A549 (cell line): ENCODE data around the gene SELENOM. TPM values are rescaled to one million over a fixed set of nuclear protein-coding genes. Genes with fewer than 3 reads are reported as not detected.

Source experiments
- ATAC-seq, 2 experiments: fragments of 200-7000 bp in 1 of 2; fragments of >200 bp in 1 of 2; cut with Nextera tagmentation in 1 of 2; cut with Tn5 transposase in 1 of 2; 3 replicates each; pipeline versions ENCODE4 v1.8.0 to v1.9.1; 2018 to 2020; ENCODE audit warnings: mild to moderate bottlenecking in 1 of 2, moderate library complexity in 1 of 2
- CTCF ChIA-PET: fragments of 300-600 bp; sonication (Branson Sonifier 250); formaldehyde crosslinking; extraction: SDS; loops from one replicate; lab custom pipeline; 2021; ENCODE audit warnings: antibody characterized with exemption, inconsistent platforms; lab: Yijun Ruan, JAX
- POLR2A ChIA-PET: fragments of 350-600 bp; formaldehyde crosslinking; extraction: SDS; loops from one replicate; lab custom pipeline; 2021; ENCODE audit warnings: antibody characterized with exemption, inconsistent platforms; lab: Yijun Ruan, JAX
- DNase-seq, 2 experiments: peaks; one replicate each; pipeline versions ENCODE4 v3.0.0 to v3.0.0-alpha.2; 2011 to 2016; ENCODE audit warnings: low read depth in 1 of 2, low spot score in 1 of 2
- FAIRE-seq: peaks from 2 replicates; lab custom pipeline; 2011; peaks lifted over from hg19 to GRCh38; lab: Jason Lieb, UNC
- H3K27ac ChIP-seq, 2 experiments: fragments of >200 bp; sonication (Bioruptor Twin); formaldehyde crosslinking; 3 replicates each; pipeline ENCODE4 v1.5.1; 2016 to 2017
- H3K4me1 ChIP-seq: fragments of >200 bp; sonication (Bioruptor Twin); formaldehyde crosslinking; 3 replicates; pipeline ENCODE4 v1.6.1; 2016
- H3K4me2 ChIP-seq: fragments of >200 bp; sonication (Bioruptor Twin); formaldehyde crosslinking; 3 replicates; pipeline ENCODE4 v1.6.1; 2016
- H3K4me3 ChIP-seq: fragments of >200 bp; sonication (Bioruptor Twin); formaldehyde crosslinking; 3 replicates; pipeline ENCODE4 v1.5.1; 2016
- H3K9me3 ChIP-seq: fragments of >200 bp; sonication (Bioruptor Twin); formaldehyde crosslinking; 3 replicates; pipeline ENCODE4 v1.6.1; 2016
- CTCF ChIP-seq: fragments of >200 bp; sonication (Bioruptor Twin); formaldehyde crosslinking; IDR thresholded peaks from 3 replicates; pipeline ENCODE4 v1.5.1; 2016
- EHMT2 ChIP-seq: fragments of 200-600 bp; sonication (generic); IDR thresholded peaks from 2 replicates; pipeline ENCODE4 v1.6.1; 2016; ENCODE audit warnings: antibody characterized with exemption, low read depth, mild to moderate bottlenecking, moderate library complexity
- ELK1 ChIP-seq: fragments of 150-350 bp; IDR thresholded peaks from 2 replicates; pipeline ENCODE4 v1.6.1; 2014; ENCODE audit warnings: low read depth, mild to moderate bottlenecking, low read length
- ESRRA ChIP-seq: fragments of 150-350 bp; IDR thresholded peaks from 2 replicates; pipeline ENCODE4 v1.6.1; 2014; ENCODE audit warnings: mild to moderate bottlenecking, low read length, borderline replicate concordance
- FOSL2 ChIP-seq, 2 experiments: fragments of 450-650 bp in 1 of 2; fragments of >200 bp in 1 of 2; sonication (Bioruptor Twin) in 1 of 2; formaldehyde crosslinking; IDR thresholded peaks; 2 replicates each; pipeline versions ENCODE4 v1.5.0 to v1.6.1; 2016 to 2020; ENCODE audit warnings: mild to moderate bottlenecking in 1 of 2, moderate library complexity in 1 of 2
- HMGXB4 ChIP-seq: fragments of 250-450 bp; sonication (Bioruptor Pico); IDR thresholded peaks from 2 replicates; pipeline ENCODE4 v1.5.0; 2021; ENCODE audit warnings: mild to moderate bottlenecking, moderate library complexity, borderline replicate concordance
- JUN ChIP-seq, 2 experiments: fragments of >200 bp; sonication (Bioruptor Twin); formaldehyde crosslinking; IDR thresholded peaks; 2 replicates in 1 of 2; 3 replicates in 1 of 2; pipeline ENCODE4 v1.6.1; 2016 to 2017
- KDM1A ChIP-seq: fragments of 200-600 bp; sonication (generic); IDR thresholded peaks from 2 replicates; pipeline ENCODE4 v1.6.1; 2016; ENCODE audit warnings: low read depth, mild to moderate bottlenecking
- MAX ChIP-seq: IDR thresholded peaks from 2 replicates; pipeline ENCODE4 v1.6.1; 2012
- NFE2L2 ChIP-seq: fragments of 150-350 bp; conservative IDR thresholded peaks from 2 replicates; pipeline ENCODE4 v1.6.1; 2014; ENCODE audit warnings: low read length
- POLR2A ChIP-seq: IDR thresholded peaks from 2 replicates; pipeline ENCODE4 v1.6.1; 2012; ENCODE audit warnings: mild to moderate bottlenecking, low read length
- RAD21 ChIP-seq, 2 experiments: fragments of >200 bp in 1 of 2; sonication (Bioruptor Twin) in 1 of 2; formaldehyde crosslinking in 1 of 2; IDR thresholded peaks in 1 of 2; conservative IDR thresholded peaks in 1 of 2; 2 replicates in 1 of 2; 3 replicates in 1 of 2; pipeline ENCODE4 v1.6.1; 2012 to 2018; ENCODE audit warnings: inconsistent platforms in 1 of 2
- RCOR1 ChIP-seq: fragments of 150-350 bp; IDR thresholded peaks from 2 replicates; pipeline ENCODE4 v1.6.1; 2014; ENCODE audit warnings: antibody characterized with exemption, low read length, low read depth
- RNF2 ChIP-seq: fragments of 200-600 bp; sonication (generic); IDR thresholded peaks from 2 replicates; pipeline ENCODE4 v1.6.1; 2016; ENCODE audit warnings: low read depth, mild to moderate bottlenecking, antibody characterized with exemption, moderate library complexity, borderline replicate concordance
- SMC3 ChIP-seq: fragments of >200 bp; sonication (Bioruptor Twin); formaldehyde crosslinking; IDR thresholded peaks from 3 replicates; pipeline ENCODE4 v1.6.1; 2018; ENCODE audit warnings: inconsistent platforms
- SREBF2 ChIP-seq: fragments of 450-650 bp; IDR thresholded peaks from 2 replicates; pipeline ENCODE4 v1.6.1; 2014; ENCODE audit warnings: mild to moderate bottlenecking, moderate library complexity
- ZC3H11A ChIP-seq: fragments of 450-650 bp; IDR thresholded peaks from 2 replicates; pipeline ENCODE4 v1.6.1; 2014; ENCODE audit warnings: antibody characterized with exemption, mild to moderate bottlenecking
- ZFP36 ChIP-seq: fragments of 450-650 bp; IDR thresholded peaks from 2 replicates; pipeline ENCODE4 v1.6.1; 2014; ENCODE audit warnings: borderline replicate concordance; ENCODE audit not compliant: partially characterized antibody
- ZNF302 ChIP-seq: fragments of 250-450 bp; sonication (Bioruptor Pico); IDR thresholded peaks from 2 replicates; pipeline ENCODE4 v1.9.0; 2021; ENCODE audit warnings: inconsistent platforms, mild to moderate bottlenecking, moderate library complexity
- WGBS: methylation state at CpG from one replicate; pipeline ENCODE4 v1.1.6; 2017; ENCODE audit errors: missing lambda C conversion rate; 5-methylcytosine and 5-hydroxymethylcytosine counted together
- polyA plus RNA-seq, 4 experiments: library from polyadenylated mRNA; depleted of rRNA in 3 of 4; stranded (reverse); fragments of >200 nt; fragmentation: RNase III in 1 of 4; extraction: RNeasy Plus Mini Kit Qiagen cat#74134 plus additional on column Dnase treatment in 1 of 4; gene quantifications; 2 replicates in 3 of 4; 3 replicates in 1 of 4; pipeline ENCODE4 v1.2.3, GENCODE V29; 2011 to 2017
- TF ChIP-seq, protein P1 (sequence below): fragments of 250-450 bp; sonication (Bioruptor Pico); IDR thresholded peaks from 2 replicates; pipeline ENCODE4 v1.5.0; 2020; ENCODE audit warnings: low read depth, mild to moderate bottlenecking, moderate library complexity

SELENOM gene
- polyA plus RNA-seq, 2 of the 4 experiments (the other 2 are of a cell fraction), result 15.3 to 46.5 TPM

DNA sequence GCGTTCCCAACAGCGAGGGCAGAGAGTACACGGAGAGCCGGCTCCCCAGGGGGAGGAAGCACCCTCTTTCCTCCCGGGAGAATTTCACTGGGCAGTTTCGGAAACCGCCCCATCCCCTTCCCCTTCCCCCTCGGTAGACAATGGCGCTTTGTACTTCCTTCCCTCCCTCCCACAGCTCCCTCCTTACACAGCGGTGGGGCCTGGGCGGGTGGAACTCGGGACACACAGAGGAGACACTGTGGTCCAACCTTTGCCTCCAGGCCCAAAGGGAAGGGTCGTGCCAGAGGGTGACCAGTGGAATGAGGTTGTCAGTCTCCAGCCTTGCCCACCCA lies 21.9 kb downstream of the SELENOM start:
- Histone ChIP-seq H3K27ac (peak overlapping the region; percentile 85 to 94), H3K9me3 (no peaks in the 10 kb centered on the region), H3K4me1 (peaks cover 31% of the 10 kb centered on the region), H3K4me3 (peak overlapping the region; percentile 58), H3K4me2 (peak overlapping the region; percentile 99)
- TF ChIP-seq EHMT2, result no peak
- no peak for TF ChIP-seq SREBF2
- no peak for TF ChIP-seq RCOR1
- no peak for TF ChIP-seq FOSL2 (IDR thresholded peaks at IDR 0.05)
- no peak for TF ChIP-seq FOSL2 (CRISPR knock-in tag; IDR thresholded peaks at IDR 0.05)
- TF ChIP-seq JUN (IDR thresholded peaks at IDR 0.05), result no peak
- no peak for TF ChIP-seq ZNF302 (CRISPR knock-in tag)
- TF ChIP-seq, protein P1, sequence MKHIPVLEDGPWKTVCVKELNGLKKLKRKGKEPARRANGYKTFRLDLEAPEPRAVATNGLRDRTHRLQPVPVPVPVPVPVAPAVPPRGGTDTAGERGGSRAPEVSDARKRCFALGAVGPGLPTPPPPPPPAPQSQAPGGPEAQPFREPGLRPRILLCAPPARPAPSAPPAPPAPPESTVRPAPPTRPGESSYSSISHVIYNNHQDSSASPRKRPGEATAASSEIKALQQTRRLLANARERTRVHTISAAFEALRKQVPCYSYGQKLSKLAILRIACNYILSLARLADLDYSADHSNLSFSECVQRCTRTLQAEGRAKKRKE (CRISPR knock-in tag), result no peak
- TF ChIP-seq NFE2L2, result no peak
- no peak for TF ChIP-seq RNF2
- no peak for TF ChIP-seq ESRRA
- TF ChIP-seq ELK1, result no peak
- no peak; the same call in 2 of the 3 replicates for TF ChIP-seq CTCF
- no peak for TF ChIP-seq ZFP36
- no peak for TF ChIP-seq HMGXB4
- ChIA-PET POLR2A (interaction anchor here (1.0 to 1.6 kb wide), 4 partner anchors 31 to 140 kb away, joined by 3 to 5 read pairs (median 3); no protein-coding TSS in a partner anchor), CTCF (interaction anchor here (0.7 to 6.6 kb wide), 27 partner anchors 10 to 330 kb away, joined by 3 to 50 read pairs (median 4); partner anchors contain the start of genes MORC2, SELENOM and TUG1)
- FAIRE-seq (no peak), DNase-seq (no peak), ATAC-seq (no peak)
- 66% methylated on average over 13 of the region's 13 CpGs for WGBS

GRCh38 chr22:31084811-31085492 lies 22.4 kb downstream of the SELENOM start:
- H3K9me3 ChIP-seq, result no peaks in the 10 kb centered on the region
- peaks cover 31% of the 10 kb centered on the region for H3K4me1 ChIP-seq
- peak overlapping the region; percentile 85 to 94 for H3K27ac ChIP-seq
- ChIA-PET POLR2A (interaction anchor here (0.8 to 1.6 kb wide), 5 partner anchors 30 to 139 kb away, joined by 3 to 5 read pairs (median 3); partner anchors contain the start of gene TUG1), CTCF (interaction anchor here (0.7 to 6.6 kb wide), 34 partner anchors 10 to 329 kb away, joined by 3 to 50 read pairs (median 4); partner anchors contain the start of genes MORC2, SELENOM and TUG1)
- ATAC-seq (peak; percentile 40 to 53; a peak in 5 of 6 replicates), DNase-seq (peak in 1 of 2 experiments; percentile 39), FAIRE-seq (no peak)
- peak overlapping the region; percentile 99 for H3K4me2 ChIP-seq
- TF ChIP-seq MAX (peak; percentile 19; the same call in 1 of the 2 replicates), SMC3 (peak; percentile 72), POLR2A (no peak), KDM1A (no peak), CTCF (peak; percentile 55), RAD21 (conservative IDR thresholded peaks at IDR 0.05 in 1 of 2, IDR thresholded peaks at IDR 0.05 in 1 of 2) (peak; percentile 60 to 77), ZC3H11A (no peak)
- H3K4me3 ChIP-seq, result peak overlapping the region; percentile 58
- WGBS, result 61% methylated on average over 14 of the region's 69 CpGs
